Myocyte (in vitro differentiated cells): ENCODE measurements around the gene SORL1-AS1. TPM values are rescaled to one million over a fixed set of nuclear protein-coding genes. Genes with fewer than 3 reads are reported as not detected.

Source experiments
- DNase-seq: peaks from one replicate; pipeline ENCODE4 v3.0.0-alpha.2; 2012; ENCODE audit warnings: low read depth
- total RNA-seq: library from RNA; depleted of rRNA; stranded (reverse); fragments of >200 nt; gene quantifications from 2 replicates; pipeline ENCODE4 v1.2.3, GENCODE V29; 2014

Gene SORL1-AS1

GRCh38 chr11:121406291-121406690, 46.5 kb downstream of the SORL1-AS1 start:
- DNase-seq = no peak

- DNase-seq = no peak
Measured at GRCh38 chr11:121405646-121406045, 47.1 kb downstream of the SORL1-AS1 start.

- DNase-seq = no peak
Measured at GRCh38 chr11:121394785-121395184, 58.0 kb downstream of the SORL1-AS1 start.

- DNase-seq = no peak
Measured at GRCh38 chr11:121393855-121394254, 58.9 kb downstream of the SORL1-AS1 start.

GRCh38 chr11:121391914-121392313, 60.9 kb downstream of the SORL1-AS1 start:
- no peak for DNase-seq

GRCh38 chr11:121389651-121390050, 63.1 kb downstream of the SORL1-AS1 start:
- peak; percentile 30 for DNase-seq

Other genes with a start within 250 kb of the SORL1-AS1 start
- 65.2 and 67.5 TPM in 2 replicates for gene SC5D, start 160.2 kb downstream of the SORL1-AS1 start, total RNA-seq
- gene SORL1, start 653 bp downstream of the SORL1-AS1 start, total RNA-seq = 0.21 and 0.29 TPM in 2 replicates